CD4-positive, alpha-beta memory T cell (primary cell): ENCODE data around the gene XRN2. TPM values are rescaled to one million over a fixed set of nuclear protein-coding genes. Genes with fewer than 3 reads are reported as not detected.
A peak's percentile ranks its signal among the peaks of the same experiment; 100 is the strongest.

ENCODE experiments used
- CTCF ChIA-PET: fragments of 350-600 bp; sonication (Branson Sonifier 250); formaldehyde crosslinking; loops from one replicate; lab custom pipeline; 2021; ENCODE audit warnings: inconsistent platforms; ENCODE audit not compliant: partially characterized antibody; lab: Charles Lee
- POLR2A ChIA-PET: fragments of 350-600 bp; sonication (Branson Sonifier 250); formaldehyde crosslinking; loops from one replicate; lab custom pipeline; 2021; ENCODE audit not compliant: partially characterized antibody; lab: Charles Lee
- DNase-seq, 5 donors: peaks; one replicate each; pipeline versions ENCODE4 v3.0.0 to v3.0.0-alpha.2; 2020 to 2022; ENCODE audit warnings: mixed read lengths in 1 of 5
- H3K27ac ChIP-seq: one replicate; pipeline ENCODE4 v1.7.0; 2013; ENCODE audit warnings: low read depth, low read length
- H3K27me3 ChIP-seq: 2 replicates; pipeline ENCODE4 v1.7.0; 2013; ENCODE audit warnings: mild to moderate bottlenecking, low read length, moderate library complexity; ENCODE audit not compliant: insufficient read depth
- H3K36me3 ChIP-seq: 2 replicates; pipeline ENCODE4 v1.7.0; 2013; ENCODE audit warnings: mild to moderate bottlenecking, low read length, moderate library complexity; ENCODE audit not compliant: insufficient read depth
- H3K4me1 ChIP-seq: 2 replicates; pipeline ENCODE4 v1.7.0; 2013; ENCODE audit warnings: mild to moderate bottlenecking, low read length, moderate library complexity; ENCODE audit not compliant: insufficient read depth
- H3K4me3 ChIP-seq, 2 donors: one replicate each; pipeline ENCODE4 v1.7.0; 2013; ENCODE audit warnings: low read length in 2 of 2, mild to moderate bottlenecking in 1 of 2
- H3K9me3 ChIP-seq, 2 donors: one replicate each; pipeline ENCODE4 v1.7.0; 2013; ENCODE audit warnings: low read length in 2 of 2, control low read depth in 1 of 2; ENCODE audit not compliant: control insufficient read depth in 1 of 2
- H3K27ac Mint-ChIP-seq, 7 donors: one replicate each; pipeline ENCODE4 v1.8.0; 2020 to 2021; ENCODE audit warnings: mixed read lengths in 7 of 7, mild to moderate bottlenecking in 6 of 7, inconsistent platforms in 3 of 7, moderate library complexity in 3 of 7
- H3K27me3 Mint-ChIP-seq, 2 donors: one replicate each; pipeline ENCODE4 v1.8.0; 2020 to 2021; ENCODE audit warnings: mixed read lengths in 2 of 2
- H3K36me3 Mint-ChIP-seq, 2 donors: one replicate each; pipeline ENCODE4 v1.8.0; 2020 to 2021; ENCODE audit warnings: mixed read lengths in 2 of 2, inconsistent platforms in 1 of 2, mild to moderate bottlenecking in 1 of 2
- H3K4me1 Mint-ChIP-seq, 4 donors: one replicate each; pipeline ENCODE4 v1.8.0; 2020 to 2021; ENCODE audit warnings: mixed read lengths in 4 of 4, mild to moderate bottlenecking in 1 of 4
- H3K4me3 Mint-ChIP-seq, 8 donors: one replicate each; pipeline ENCODE4 v1.8.0; 2020 to 2021; ENCODE audit warnings: mixed read lengths in 8 of 8, mild to moderate bottlenecking in 7 of 8, moderate library complexity in 6 of 8, inconsistent platforms in 3 of 8
- H3K9me3 Mint-ChIP-seq, 8 donors: one replicate each; pipeline ENCODE4 v1.8.0; 2020 to 2021; ENCODE audit warnings: mixed read lengths in 8 of 8, mild to moderate bottlenecking in 5 of 8, inconsistent platforms in 3 of 8, moderate library complexity in 1 of 8
- intact Hi-C: fragments of 100-400 bp; cut with micrococcal nuclease; formaldehyde crosslinking; loops from one replicate; pipeline ENCODE4 v1.15.1; 2023
- polyA plus RNA-seq, 2 donors: library from polyadenylated mRNA; unstranded; fragments of 300-500 nt; fragmentation: Illumina TruSeq; gene quantifications; one replicate each; pipeline ENCODE4 v1.2.3, GENCODE V29; 2021
- total RNA-seq, 2 experiments: library from RNA; stranded (reverse); gene quantifications; one replicate each; pipeline ENCODE4 v1.2.3, GENCODE V29; 2021

XRN2 gene
- total and polyA plus RNA-seq, 4 experiments from 2014 or later = 52.8 to 80.3 (median 64.6) TPM

GRCh38 chr20:21391185-21391971 lies 88.2 kb downstream of the XRN2 start:
- Histone ChIP-seq H3K4me3 (no peak overlapping the region), H3K36me3 (peaks cover 14% of the 10 kb centered on the region), H3K27ac (no peak overlapping the region), H3K9me3 (no peaks in the 10 kb centered on the region), H3K27me3 (peaks cover 42% of the 10 kb centered on the region), H3K4me1 (peaks cover 19% of the 10 kb centered on the region)
- ChIA-PET POLR2A (interaction anchor here (0.9 to 1.9 kb wide), 2 partner anchors 10 to 88 kb away, joined by 3 to 7 read pairs; partner anchors contain the start of gene XRN2), CTCF (interaction anchor here (1.5 kb wide), 1 partner anchor 156 kb away, joined by 4 read pairs; no protein-coding TSS in a partner anchor)
- intact Hi-C loops = loop anchor here (5.0 to 10.0 kb wide), 2 partner anchors 89 to 287 kb away; partner anchors contain the start of genes LINC00237 and XRN2
- peak overlapping the region in 4 of 8 donors; percentile 8 to 55 (median 36) for H3K4me3 Mint-ChIP-seq
- H3K27me3 Mint-ChIP-seq = peaks cover 29 to 38% of the 10 kb centered on the region in 2 donors
- no peak for DNase-seq
- H3K27ac Mint-ChIP-seq = peak overlapping the region in 1 of 7 donors; percentile 64
- peaks cover 0 to 11% (median 6%) of the 10 kb centered on the region in 8 donors for H3K9me3 Mint-ChIP-seq
- H3K36me3 Mint-ChIP-seq = peaks cover 28 to 42% of the 10 kb centered on the region in 2 donors
- peaks cover 13 to 25% (median 16%) of the 10 kb centered on the region in 4 donors for H3K4me1 Mint-ChIP-seq

- Mint-ChIP-seq H3K4me3 (peak overlapping the region in 4 of 8 donors; percentile 8 to 55 (median 28)), H3K9me3 (peaks cover 0 to 11% (median 6%) of the 10 kb centered on the region in 8 donors), H3K27me3 (peaks cover 29 to 38% of the 10 kb centered on the region in 2 donors), H3K27ac (peak overlapping the region in 2 of 7 donors; percentile 64 to 67), H3K4me1 (peaks cover 13 to 25% (median 16%) of the 10 kb centered on the region in 4 donors), H3K36me3 (peaks cover 23 to 36% of the 10 kb centered on the region in 2 donors)
- Histone ChIP-seq H3K4me1 (peaks cover 20% of the 10 kb centered on the region), H3K27me3 (peaks cover 42% of the 10 kb centered on the region), H3K4me3 (no peak overlapping the region), H3K9me3 (no peaks in the 10 kb centered on the region), H3K36me3 (peaks cover 14% of the 10 kb centered on the region), H3K27ac (no peak overlapping the region)
- intact Hi-C loops = loop anchor here (5.0 to 10.0 kb wide), 2 partner anchors 90 to 287 kb away; partner anchors contain the start of genes LINC00237 and XRN2
- ChIA-PET CTCF (interaction anchor here (1.5 kb wide), 1 partner anchor 156 kb away, joined by 4 read pairs; no protein-coding TSS in a partner anchor), POLR2A (interaction anchor here (0.9 to 1.9 kb wide), 2 partner anchors 10 to 89 kb away, joined by 3 to 7 read pairs; partner anchors contain the start of gene XRN2)
- DNase-seq = no peak
Measured at GRCh38 chr20:21391972-21392352, 88.8 kb downstream of the XRN2 start.

- H3K4me1 Mint-ChIP-seq = peaks cover 13 to 25% (median 16%) of the 10 kb centered on the region in 4 donors
- CTCF ChIA-PET = no interaction called here
- peak overlapping the region in 2 of 8 donors; percentile 0 to 1 for H3K4me3 Mint-ChIP-seq
- peaks cover 20% of the 10 kb centered on the region for H3K4me1 ChIP-seq
- DNase-seq = no peak
- H3K27me3 ChIP-seq = peaks cover 51% of the 10 kb centered on the region
- H3K27me3 Mint-ChIP-seq = peaks cover 34 to 44% of the 10 kb centered on the region in 2 donors
- no peak overlapping the region for H3K4me3 ChIP-seq
- H3K27ac ChIP-seq = no peak overlapping the region
- H3K27ac Mint-ChIP-seq = no peak overlapping the region
- peaks cover 5% of the 10 kb centered on the region for H3K36me3 ChIP-seq
- peaks cover 0 to 2% of the 10 kb centered on the region in 2 donors for H3K9me3 ChIP-seq
- peaks cover 13 to 25% of the 10 kb centered on the region in 2 donors for H3K36me3 Mint-ChIP-seq
- POLR2A ChIA-PET = no interaction called here
- intact Hi-C loops = loop anchor here (5.0 to 10.0 kb wide), 2 partner anchors 91 to 288 kb away; partner anchors contain the start of genes LINC00237 and XRN2
- peaks cover 0 to 15% (median 7%) of the 10 kb centered on the region in 8 donors for H3K9me3 Mint-ChIP-seq
Measured at GRCh38 chr20:21393166-21393565, 90.0 kb downstream of the XRN2 start.

GRCh38 chr20:21393816-21394519 lies 90.8 kb downstream of the XRN2 start:
- H3K27ac ChIP-seq = no peak overlapping the region
- Mint-ChIP-seq H3K36me3 (peaks cover 13 to 19% of the 10 kb centered on the region in 2 donors), H3K4me1 (peaks cover 13 to 25% (median 16%) of the 10 kb centered on the region in 4 donors), H3K27me3 (peaks cover 42 to 52% of the 10 kb centered on the region in 2 donors), H3K9me3 (peaks cover 0 to 22% (median 15%) of the 10 kb centered on the region in 8 donors), H3K27ac (no peak overlapping the region), H3K4me3 (no peak overlapping the region)
- no peak for DNase-seq
- no peak overlapping the region for H3K4me3 ChIP-seq
- ChIA-PET POLR2A (no interaction called here), CTCF (no interaction called here)
- H3K9me3 ChIP-seq = peaks cover 0 to 3% of the 10 kb centered on the region in 2 donors
- peaks cover 5% of the 10 kb centered on the region for H3K36me3 ChIP-seq
- H3K27me3 ChIP-seq = peaks cover 58% of the 10 kb centered on the region
- intact Hi-C loops = loop anchor here (5.0 to 10.0 kb wide), 2 partner anchors 92 to 289 kb away; partner anchors contain the start of genes LINC00237 and XRN2
- peaks cover 20% of the 10 kb centered on the region for H3K4me1 ChIP-seq

GRCh38 chr20:21394551-21394950 lies 91.4 kb downstream of the XRN2 start:
- H3K27me3 ChIP-seq = peaks cover 62% of the 10 kb centered on the region
- CTCF ChIA-PET = interaction anchor here (1.2 kb wide), 1 partner anchor 159 kb away, joined by 5 read pairs; no protein-coding TSS in a partner anchor

GRCh38 chr20:21395051-21395665 lies 92.0 kb downstream of the XRN2 start:
- peaks cover 13 to 25% (median 16%) of the 10 kb centered on the region in 4 donors for H3K4me1 Mint-ChIP-seq
- peaks cover 46 to 60% of the 10 kb centered on the region in 2 donors for H3K27me3 Mint-ChIP-seq
- intact Hi-C loops = loop anchor here (5.0 to 10.0 kb wide), 2 partner anchors 112 to 290 kb away; partner anchors contain the start of gene LINC00237
- H3K4me3 Mint-ChIP-seq = peak overlapping the region in 7 of 8 donors; percentile 71 to 89 (median 79)
- peak overlapping the region in 4 of 7 donors; percentile 6 to 88 (median 50) for H3K27ac Mint-ChIP-seq
- H3K4me3 ChIP-seq = no peak overlapping the region
- H3K36me3 Mint-ChIP-seq = peaks cover 11 to 13% of the 10 kb centered on the region in 2 donors
- H3K27me3 ChIP-seq = peaks cover 68% of the 10 kb centered on the region
- H3K36me3 ChIP-seq = no peaks in the 10 kb centered on the region
- peaks cover 0 to 27% (median 20%) of the 10 kb centered on the region in 8 donors for H3K9me3 Mint-ChIP-seq
- DNase-seq = no peak
- POLR2A ChIA-PET = interaction anchor here (0.6 to 1.4 kb wide), 4 partner anchors 10 to 117 kb away, joined by 3 to 4 read pairs (median 4); partner anchors contain the start of gene XRN2
- peaks cover 0 to 3% of the 10 kb centered on the region in 2 donors for H3K9me3 ChIP-seq
- CTCF ChIA-PET = interaction anchor here (1.2 kb wide), 1 partner anchor 159 kb away, joined by 5 read pairs; no protein-coding TSS in a partner anchor
- no peak overlapping the region for H3K27ac ChIP-seq
- peaks cover 20% of the 10 kb centered on the region for H3K4me1 ChIP-seq

More at GRCh38 chr20:21394551-21394950, 91.4 kb downstream of the XRN2 start:
- Mint-ChIP-seq H3K27me3 (peaks cover 46 to 58% of the 10 kb centered on the region in 2 donors), H3K27ac (peak overlapping the region in 1 of 7 donors; percentile 83), H3K4me3 (no peak overlapping the region), H3K36me3 (peaks cover 13 to 17% of the 10 kb centered on the region in 2 donors), H3K4me1 (peaks cover 13 to 25% (median 16%) of the 10 kb centered on the region in 4 donors), H3K9me3 (peaks cover 0 to 27% (median 20%) of the 10 kb centered on the region in 8 donors)
- H3K27ac ChIP-seq = no peak overlapping the region
- peaks cover 20% of the 10 kb centered on the region for H3K4me1 ChIP-seq
- H3K36me3 ChIP-seq = no peaks in the 10 kb centered on the region
- DNase-seq = no peak
- POLR2A ChIA-PET = interaction anchor here (1.1 to 1.3 kb wide), 2 partner anchors 9 to 91 kb away, joined by 3 to 4 read pairs; partner anchors contain the start of gene XRN2
- peaks cover 0 to 3% of the 10 kb centered on the region in 2 donors for H3K9me3 ChIP-seq
- intact Hi-C loops = loop anchor here (5.0 to 10.0 kb wide), 2 partner anchors 92 to 290 kb away; partner anchors contain the start of genes LINC00237 and XRN2
- no peak overlapping the region for H3K4me3 ChIP-seq
